Eye (tissue), 1 donor: Measurements from ENCODE around the gene ZFP36L2.

Experiments used
- DNase-seq: peaks from one replicate; pipeline ENCODE4 v3.0.0-alpha.2; 2015

ZFP36L2 gene

DNA sequence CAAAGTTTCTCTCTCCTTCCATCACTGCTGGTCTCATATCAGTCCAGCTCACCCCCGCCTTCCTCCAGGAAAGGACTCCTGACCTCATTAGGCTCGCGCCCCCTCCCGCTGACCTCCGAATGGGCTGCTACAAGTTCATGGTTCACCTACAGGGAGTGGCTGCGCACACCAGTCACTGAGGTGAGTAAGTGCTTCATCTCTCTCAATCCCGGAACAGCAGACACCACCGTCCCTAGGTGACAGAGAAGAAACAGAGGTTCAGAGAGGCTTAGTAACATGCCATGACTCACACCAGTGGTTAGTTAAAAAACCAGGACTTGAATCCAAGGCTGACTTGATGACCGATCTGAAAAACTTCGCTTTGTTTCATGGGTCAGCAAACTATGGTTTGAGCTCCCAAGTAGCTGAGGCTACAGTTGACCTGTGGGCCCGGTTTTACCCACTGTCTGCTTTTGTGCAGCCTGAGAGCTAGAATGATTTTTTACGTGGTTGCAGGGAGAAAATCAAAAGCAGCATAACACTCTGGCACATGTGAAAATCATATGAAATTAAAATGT lies 42.0 kb downstream of the ZFP36L2 start:
- DNase-seq, result no peak

DNA sequence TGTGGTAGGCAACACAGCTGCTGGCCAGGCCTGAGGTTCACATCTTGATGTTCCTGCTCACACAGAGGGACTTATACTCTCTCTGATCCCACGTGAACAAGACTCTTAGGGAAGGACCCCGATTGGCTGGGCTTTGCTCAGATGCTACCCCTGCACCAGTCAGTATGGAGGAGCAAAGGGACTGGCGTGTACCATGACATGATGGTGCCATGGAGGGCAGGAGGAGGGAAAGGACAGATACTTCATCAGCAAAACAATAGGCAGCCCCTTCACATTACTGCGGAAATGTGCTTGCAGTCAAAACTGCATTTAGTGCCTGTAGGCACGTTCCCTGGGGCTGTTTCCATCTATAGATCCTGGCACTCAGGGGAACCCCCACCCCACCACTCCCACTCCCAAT lies 42.7 kb downstream of the ZFP36L2 start:
- DNase-seq, result no peak

DNA sequence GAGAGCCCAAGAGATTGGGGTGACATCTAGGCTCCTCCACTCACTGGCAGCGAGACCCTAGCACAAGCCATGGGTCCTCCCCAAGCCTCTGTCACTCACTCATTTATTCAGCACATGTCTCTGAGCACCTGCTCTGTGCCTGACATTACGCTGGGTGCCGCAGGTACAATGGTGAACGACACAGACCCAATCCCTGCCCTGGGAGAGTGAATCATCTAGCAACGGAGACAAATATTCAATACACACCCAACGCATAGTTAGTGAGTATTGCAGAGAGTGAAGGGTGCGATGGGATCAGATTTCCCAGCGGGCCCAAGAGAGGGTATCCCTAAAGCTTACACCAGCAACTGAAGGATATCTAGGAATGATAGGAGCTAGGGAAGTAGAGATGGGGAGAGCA lies 45.5 kb downstream of the ZFP36L2 start:
- DNase-seq, result no peak

- DNase-seq, result no peak
These were observed 46.5 kb downstream of the ZFP36L2 start for GRCh38 chr2:43179942-43180341.

- DNase-seq, result peak; percentile 70
These were observed 47.5 kb downstream of the ZFP36L2 start for GRCh38 chr2:43178602-43179542.

DNA sequence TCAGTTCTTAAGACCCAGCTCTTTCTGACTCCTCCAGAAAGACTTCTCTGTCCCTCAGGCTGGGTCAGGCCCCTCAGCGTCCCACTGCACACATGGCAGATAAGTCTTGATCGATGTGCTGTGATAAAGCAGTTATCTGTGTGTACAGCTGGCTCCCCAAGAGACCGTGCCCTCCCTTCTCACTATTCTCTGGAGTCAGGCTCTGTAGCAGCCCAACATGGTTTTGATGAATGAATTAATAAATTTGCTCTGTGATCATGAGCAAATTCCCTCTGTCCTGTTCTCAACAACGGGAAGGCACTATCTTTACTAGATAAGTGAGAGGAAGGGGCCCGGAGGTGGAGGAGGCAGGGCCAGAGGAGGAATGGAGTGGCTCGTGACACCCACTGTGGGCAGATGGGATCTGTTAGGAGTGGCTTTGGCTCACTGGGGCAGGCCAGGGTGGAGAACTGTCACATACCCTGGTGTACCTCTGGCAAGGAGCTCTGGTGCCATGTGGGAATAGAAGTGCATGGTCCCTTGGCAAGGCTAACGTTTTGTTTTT lies 48.3 kb downstream of the ZFP36L2 start:
- DNase-seq, result no peak

- DNase-seq, result no peak
These were observed 50.0 kb downstream of the ZFP36L2 start for GRCh38 chr2:43176449-43176848.

DNA sequence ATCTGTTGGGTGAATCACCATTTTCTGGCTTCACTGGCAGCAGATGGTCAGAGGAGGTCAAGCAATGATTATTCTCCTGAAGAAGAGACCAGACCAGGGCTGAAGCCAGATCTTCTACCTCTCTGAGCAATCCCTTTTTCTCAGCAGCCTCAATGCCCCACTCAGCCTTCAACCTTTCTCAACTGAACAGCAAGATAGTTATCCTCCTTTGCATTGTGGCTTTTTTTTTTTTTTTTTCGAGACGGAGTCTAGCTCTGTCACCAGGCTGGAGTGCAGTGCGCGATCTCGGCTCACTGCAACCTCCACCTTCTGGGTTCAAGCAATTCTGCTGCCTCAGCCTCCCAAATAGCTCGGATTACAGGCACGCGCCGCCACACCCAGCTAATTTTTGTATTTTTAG lies 50.5 kb downstream of the ZFP36L2 start:
- no peak for DNase-seq

DNA sequence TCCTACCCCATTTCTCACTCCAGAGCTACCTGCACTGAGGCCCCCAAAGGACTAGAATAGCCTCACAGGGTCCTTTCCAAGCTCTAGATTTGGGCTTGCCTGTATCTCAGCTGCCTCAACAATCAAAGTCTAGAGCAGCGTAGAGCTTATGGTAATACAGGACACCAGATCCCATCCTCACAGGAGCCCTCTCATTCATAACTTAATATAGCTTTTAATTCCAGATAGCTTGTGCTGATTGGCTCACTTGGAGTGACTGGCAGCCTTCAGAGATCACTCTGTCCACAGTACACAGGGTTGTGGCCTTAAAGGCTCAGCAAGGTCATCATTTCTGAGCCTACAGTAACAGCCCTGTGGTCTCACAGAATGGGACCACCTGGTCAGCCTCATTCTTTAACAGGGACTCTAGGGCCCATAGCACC lies 51.4 kb downstream of the ZFP36L2 start:
- peak; percentile 44 for DNase-seq

- DNase-seq, result no peak
These were observed 52.0 kb downstream of the ZFP36L2 start for GRCh38 chr2:43174368-43174916.
